Measurements from ENCODE around the gene RPGR. TPM values are rescaled to one million over a fixed set of nuclear protein-coding genes. Genes with fewer than 3 reads are reported as not detected.
A peak's percentile ranks its signal among the peaks of the same experiment; 100 is the strongest.

The RPGR gene
- polyA plus RNA-seq, 6 donors from 2014 or later = 0.05 to 8.5 (median 6.8) TPM

- peaks cover 0 to 6% (median 3%) of the 10 kb centered on the region in 7 donors for H3K9me3 Mint-ChIP-seq
These were observed 103.1 kb downstream of the RPGR start for GRCh38 chrX:38224160-38224559.

GRCh38 chrX:38221391-38221929 lies 105.8 kb downstream of the RPGR start:
- Mint-ChIP-seq H3K9me3 (peaks cover 0 to 4% (median 0%) of the 10 kb centered on the region in 7 donors), H3K36me3 (no peaks in the 10 kb centered on the region), H3K4me1 (peaks cover 0 to 15% (median 5%) of the 10 kb centered on the region in 3 donors), H3K27ac (peak overlapping the region in 2 of 6 donors; percentile 57 to 76), H3K4me3 (peak overlapping the region in 7 of 8 donors; percentile 10 to 64 (median 43)), H3K27me3 (peaks cover 11 to 55% (median 41%) of the 10 kb centered on the region in 3 donors)
- ATAC-seq (ENCODE audit: low read depth in 2 of 2) (no peak), DNase-seq (no peak)

More at GRCh38 chrX:38224160-38224559, 103.1 kb downstream of the RPGR start:
- ATAC-seq (ENCODE audit: low read depth in 2 of 2) (no peak), DNase-seq (no peak)
- peaks cover 0 to 15% (median 5%) of the 10 kb centered on the region in 3 donors for H3K4me1 Mint-ChIP-seq
- peaks cover 4 to 52% (median 30%) of the 10 kb centered on the region in 3 donors for H3K27me3 Mint-ChIP-seq
- no peak overlapping the region for H3K4me3 Mint-ChIP-seq
- H3K27ac Mint-ChIP-seq = no peak overlapping the region
- no peaks in the 10 kb centered on the region for H3K36me3 Mint-ChIP-seq

- Mint-ChIP-seq H3K27ac (peak within 1 kb of the TSS in 2 of 6 donors; percentile 57 to 76), H3K36me3 (no peaks in the 10 kb centered on the region), H3K4me3 (peak within 1 kb of the TSS in 7 of 8 donors; percentile 43 to 83 (median 66)), H3K4me1 (peaks cover 0 to 15% (median 5%) of the 10 kb centered on the region in 3 donors), H3K9me3 (peaks cover 0 to 4% (median 0%) of the 10 kb centered on the region in 7 donors), H3K27me3 (peaks cover 11 to 62% (median 48%) of the 10 kb centered on the region in 3 donors)
- DNase-seq (no peak), ATAC-seq (ENCODE audit: low read depth in 2 of 2) (no peak)
These were observed 106.6 kb downstream of the RPGR start, which contains the start of gene SRPX for GRCh38 chrX:38220415-38221390. Gene SRPX, minus strand, starts transcription at chrX:38220871. Its CDS starts 79 bp downstream, at chrX:38220792.

DNA sequence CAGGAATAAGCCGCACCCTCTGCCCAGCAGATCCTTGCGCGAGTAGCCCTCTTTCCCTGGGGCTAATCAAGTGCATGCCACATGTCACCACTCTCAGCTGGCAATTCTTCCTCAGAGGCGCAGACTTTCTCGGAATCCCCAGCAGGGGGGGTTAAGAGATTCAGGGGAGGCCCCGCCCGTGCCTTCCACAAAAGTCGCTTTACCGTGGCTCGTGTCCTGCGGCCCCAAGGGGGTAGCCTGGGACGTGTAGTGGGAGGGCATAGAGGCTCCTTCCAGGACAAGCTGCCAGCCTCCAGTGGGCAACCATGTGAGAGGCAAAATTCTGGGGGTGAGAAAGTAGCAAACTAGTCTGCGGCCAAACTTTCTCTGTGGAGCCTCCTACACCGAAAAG lies 107.3 kb downstream of the RPGR start:
- DNase-seq (peak; percentile 12), ATAC-seq (ENCODE audit: low read depth in 2 of 2) (no peak)
- H3K4me3 Mint-ChIP-seq = peak overlapping the region in 6 of 8 donors; percentile 29 to 81 (median 44)
- H3K27me3 Mint-ChIP-seq = peaks cover 11 to 69% (median 48%) of the 10 kb centered on the region in 3 donors
- H3K4me1 Mint-ChIP-seq = peaks cover 0 to 15% (median 5%) of the 10 kb centered on the region in 3 donors
- peaks cover 0 to 4% (median 0%) of the 10 kb centered on the region in 7 donors for H3K9me3 Mint-ChIP-seq
- H3K36me3 Mint-ChIP-seq = no peaks in the 10 kb centered on the region
- H3K27ac Mint-ChIP-seq = no peak overlapping the region

Other genes starting within 250 kb of the RPGR start
- gene SRPX, start 106.6 kb downstream of the RPGR start, polyA plus RNA-seq (ENCODE audit: low read depth in 6 of 6) = not detected
- gene OTC, start 25.1 kb upstream of the RPGR start, polyA plus RNA-seq (ENCODE audit: low read depth in 6 of 6) = not detected
- under 1 TPM in 1 of 6 donors, not detected in 5; 0.58 TPM for gene TSPAN7, start 234.0 kb upstream of the RPGR start, polyA plus RNA-seq (ENCODE audit: low read depth in 6 of 6)